ENCODE results near the gene HS6ST1.

The HS6ST1 gene

GRCh38 chr2:128301021-128301420, 17.6 kb downstream of the HS6ST1 start:
- FAIRE-seq (no peak), DNase-seq (ENCODE audit: insufficient read length, low spot score) (no peak)

- DNase-seq (ENCODE audit: insufficient read length, low spot score) (no peak), FAIRE-seq (no peak)
Measured at GRCh38 chr2:128300151-128301020, 18.3 kb downstream of the HS6ST1 start.

GRCh38 chr2:128299628-128300027, 19.0 kb downstream of the HS6ST1 start:
- no peak for FAIRE-seq

GRCh38 chr2:128298846-128299507, 19.7 kb downstream of the HS6ST1 start:
- DNase-seq (ENCODE audit: insufficient read length, low spot score) (no peak), FAIRE-seq (no peak)

More at GRCh38 chr2:128299628-128300027, 19.0 kb downstream of the HS6ST1 start:
- DNase-seq (ENCODE audit: insufficient read length, low spot score), result no peak

- DNase-seq (ENCODE audit: insufficient read length, low spot score) (no peak), FAIRE-seq (no peak)
Measured at GRCh38 chr2:128298286-128298685, 20.4 kb downstream of the HS6ST1 start.

- no peak for DNase-seq (ENCODE audit: insufficient read length, low spot score)
- FAIRE-seq, result no peak
Measured at GRCh38 chr2:128293870-128294455, 24.7 kb downstream of the HS6ST1 start.

- FAIRE-seq (no peak), DNase-seq (ENCODE audit: insufficient read length, low spot score) (no peak)
Measured at GRCh38 chr2:128293426-128293755, 25.3 kb downstream of the HS6ST1 start.

GRCh38 chr2:128292599-128293425, 25.9 kb downstream of the HS6ST1 start:
- no peak for FAIRE-seq
- DNase-seq (ENCODE audit: insufficient read length, low spot score), result no peak

GRCh38 chr2:128291844-128292598, 26.6 kb downstream of the HS6ST1 start:
- FAIRE-seq (no peak), DNase-seq (ENCODE audit: insufficient read length, low spot score) (no peak)

- DNase-seq (ENCODE audit: insufficient read length, low spot score), result no peak
- FAIRE-seq, result no peak
Measured at GRCh38 chr2:128291161-128291843, 27.4 kb downstream of the HS6ST1 start.

- no peak for DNase-seq (ENCODE audit: insufficient read length, low spot score)
- FAIRE-seq, result no peak
Measured at GRCh38 chr2:128290356-128290755, 28.3 kb downstream of the HS6ST1 start.

GRCh38 chr2:128289439-128289838, 29.2 kb downstream of the HS6ST1 start:
- FAIRE-seq, result no peak
- no peak for DNase-seq (ENCODE audit: insufficient read length, low spot score)

- DNase-seq (ENCODE audit: insufficient read length, low spot score) (no peak), FAIRE-seq (no peak)
Measured at GRCh38 chr2:128288781-128289180, 29.9 kb downstream of the HS6ST1 start.

- no peak for FAIRE-seq
- no peak for DNase-seq (ENCODE audit: insufficient read length, low spot score)
Measured at GRCh38 chr2:128287780-128288735, 30.6 kb downstream of the HS6ST1 start.

GRCh38 chr2:128286905-128287779, 31.5 kb downstream of the HS6ST1 start:
- FAIRE-seq, result no peak
- DNase-seq (ENCODE audit: insufficient read length, low spot score), result no peak

GRCh38 chr2:128286011-128286721, 32.5 kb downstream of the HS6ST1 start:
- DNase-seq (ENCODE audit: insufficient read length, low spot score) (no peak), FAIRE-seq (no peak)

Measured in HTR-8/SVneo (cell line).